Motor neuron (in vitro differentiated cells): Measurements from ENCODE around the gene SCYGR4. TPM values are rescaled to one million over a fixed set of nuclear protein-coding genes. Genes with fewer than 3 reads are reported as not detected.
A peak's percentile ranks its signal among the peaks of the same experiment; 100 is the strongest.

Source experiments
- ATAC-seq, 8 experiments: fragments of 200-7000 bp; cut with Tn5 transposase; replicated peaks in 6 of 8; 2 replicates each; pipeline ENCODE4 v1.8.0; 2021; ENCODE audit warnings: mild to moderate bottlenecking in 8 of 8, moderate library complexity in 8 of 8
- H3K27ac ChIP-seq, 2 donors: fragments of 250-450 bp; sonication (Bioruptor Pico); 2 replicates each; pipeline ENCODE4 v1.9.0; 2021; ENCODE audit warnings: antibody characterized with exemption in 2 of 2, mild to moderate bottlenecking in 2 of 2, moderate library complexity in 1 of 2
- H3K4me1 ChIP-seq, 2 donors: fragments of 250-450 bp; sonication (Bioruptor Pico); replicated peaks in 1 of 2; 2 replicates each; pipeline ENCODE4 v1.6.1; 2021; ENCODE audit warnings: antibody characterized with exemption in 2 of 2, mild to moderate bottlenecking in 2 of 2, moderate library complexity in 1 of 2
- H3K4me3 ChIP-seq, 5 donors: fragments of 250-450 bp; sonication (Bioruptor Pico); 2 replicates each; pipeline ENCODE4 v1.9.0; 2021; ENCODE audit warnings: antibody characterized with exemption in 5 of 5, mild to moderate bottlenecking in 5 of 5, moderate library complexity in 4 of 5
- WGBS, 10 experiments: fragments of 450-650 bp; shearing (Covaris generic); methylation state at CpG; one replicate each; pipeline ENCODE4 v1.0.0; 2022; 5-methylcytosine and 5-hydroxymethylcytosine counted together
- in situ Hi-C, 9 experiments: fragments of 400-800 bp; cut with MboI; loops; one replicate each; pipeline ENCODE4 v1.15.0; 2021; ENCODE audit warnings: low sequenced_read_pairs in 9 of 9, low pct_unique_long_range_greater_than_20kb in 2 of 9; ENCODE audit not compliant: unreplicated experiment in 9 of 9
- total RNA-seq, 8 experiments: library from RNA; unstranded; fragments of 300-600 nt; gene quantifications; 2 replicates each; pipeline versions ENCODE4 v1.2.3 to v1.2.4, GENCODE V29; 2022

SCYGR4 gene
- total RNA-seq, 8 experiments from 2014 or later, result 0.36 to 0.62 TPM; not detected in 6

GRCh38 chr2:227616631-227617030 lies 667 bp upstream of the SCYGR4 start:
- no peak overlapping the region for H3K27ac ChIP-seq
- H3K4me1 ChIP-seq, result peaks cover 0 to 2% of the 10 kb centered on the region in 2 donors
- in situ Hi-C loops, result no loop called here
- 7 to 80% (median 58%) methylated on average over 1 to 4 of the region's 4 CpGs for WGBS, 10 experiments
- ATAC-seq, result peak in 3 of 8 experiments; percentile 83 to 99 (median 99)
- no peak overlapping the region for H3K4me3 ChIP-seq

- Histone ChIP-seq H3K27ac (no peak overlapping the region), H3K4me1 (peaks cover 0 to 3% of the 10 kb centered on the region in 2 donors), H3K4me3 (no peak overlapping the region)
- in situ Hi-C loops, result no loop called here
- ATAC-seq, result no peak
Observed at GRCh38 chr2:227623226-227623625, 5.9 kb downstream of the SCYGR4 start.

GRCh38 chr2:227625420-227625819 lies 8.1 kb downstream of the SCYGR4 start:
- ATAC-seq, result no peak
- H3K27ac ChIP-seq, result no peak overlapping the region
- H3K4me1 ChIP-seq, result peaks cover 0 to 3% of the 10 kb centered on the region in 2 donors
- in situ Hi-C loops, result no loop called here
- no peak overlapping the region for H3K4me3 ChIP-seq
- WGBS, 10 experiments, result 13 to 77% (median 59%) methylated on average over 1 to 2 of the region's 2 CpGs

DNA sequence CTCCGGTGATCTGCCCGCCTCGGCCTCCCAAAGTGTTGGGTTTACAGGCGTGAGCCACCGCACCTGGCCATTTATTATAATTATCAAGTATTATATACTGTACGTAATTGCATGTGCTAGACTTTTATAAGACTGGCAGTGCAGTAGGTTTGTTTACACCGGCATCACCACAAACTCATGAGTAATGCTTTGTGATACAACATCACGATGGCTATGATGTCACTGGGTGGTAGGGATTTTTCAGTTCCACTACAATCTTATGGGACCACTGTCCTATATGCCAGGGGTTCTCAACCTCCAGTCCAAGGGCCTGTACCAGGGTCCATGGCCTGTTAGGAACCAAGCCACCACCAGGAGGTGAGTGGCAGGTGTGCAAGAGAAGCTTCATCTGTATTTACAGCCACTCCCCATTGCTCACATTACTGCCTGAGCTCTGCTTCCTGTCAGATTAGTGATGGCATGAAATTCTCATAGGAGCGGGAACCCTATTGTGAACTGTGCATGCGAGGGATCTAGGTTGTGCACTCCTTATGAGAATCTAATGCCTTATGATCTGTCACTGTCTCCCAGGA lies 9.4 kb downstream of the SCYGR4 start:
- Histone ChIP-seq H3K4me3 (no peak overlapping the region), H3K4me1 (peaks cover 0 to 3% of the 10 kb centered on the region in 2 donors), H3K27ac (no peak overlapping the region)
- 55 to 100% (median 92%) methylated on average over 1 to 5 of the region's 10 CpGs; no CpG with 5 or more reads in 1 of the 10 experiments for WGBS, 10 experiments
- ATAC-seq, result no peak
- in situ Hi-C loops, result no loop called here

GRCh38 chr2:227627769-227628168 lies 10.5 kb downstream of the SCYGR4 start:
- in situ Hi-C loops, result no loop called here
- Histone ChIP-seq H3K4me3 (no peak overlapping the region), H3K4me1 (peaks cover 0 to 3% of the 10 kb centered on the region in 2 donors), H3K27ac (no peak overlapping the region)
- ATAC-seq, result no peak
- WGBS, 10 experiments, result 43 to 93% (median 74%) methylated on average over 1 to 3 of the region's 3 CpGs

DNA sequence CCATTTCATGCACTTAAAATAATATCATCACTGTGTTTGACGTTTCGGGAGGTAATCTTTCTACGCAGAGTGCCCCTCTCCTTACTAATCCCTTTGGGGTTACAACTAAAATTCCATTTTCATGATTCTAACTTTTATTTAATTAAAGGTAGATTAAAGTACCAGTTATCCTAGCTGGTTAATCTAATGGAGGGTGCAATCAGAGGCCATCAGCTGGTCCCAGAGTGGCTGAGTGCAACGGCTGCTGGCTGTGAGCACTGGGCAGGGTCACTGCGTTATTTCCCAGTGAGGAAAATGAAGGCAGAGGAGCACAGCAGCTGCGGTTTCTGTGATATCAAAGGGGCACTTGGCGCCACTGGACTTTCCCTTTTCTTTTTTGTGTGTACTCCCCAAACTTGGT lies 12.1 kb downstream of the SCYGR4 start:
- no peak overlapping the region for H3K27ac ChIP-seq
- no peak for ATAC-seq
- H3K4me1 ChIP-seq, result peaks cover 0 to 3% of the 10 kb centered on the region in 2 donors
- no peak overlapping the region for H3K4me3 ChIP-seq
- in situ Hi-C loops, result no loop called here
- 51 to 97% (median 77%) methylated on average over 1 to 6 of the region's 7 CpGs; no CpG with 5 or more reads in 2 of the 10 experiments for WGBS, 10 experiments

DNA sequence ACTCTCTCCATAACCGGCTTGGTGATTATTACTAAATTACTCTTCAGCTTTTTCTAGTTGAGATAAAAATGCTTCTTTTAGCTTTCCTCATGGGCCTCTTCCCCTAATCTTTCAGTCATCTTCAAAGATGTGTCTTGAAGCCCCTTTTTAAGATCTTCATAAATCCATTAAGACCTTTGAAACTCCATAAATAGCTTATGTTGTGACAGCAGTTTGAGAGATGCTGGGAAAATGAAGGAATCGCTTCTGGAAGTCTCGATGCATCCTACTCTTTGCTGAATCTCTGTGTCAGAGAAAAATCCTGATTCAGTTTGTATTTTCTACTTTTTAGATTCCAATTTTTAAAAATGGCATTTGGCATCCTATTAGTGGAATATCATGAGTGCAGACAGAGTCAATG lies 13.0 kb downstream of the SCYGR4 start:
- no peak for ATAC-seq
- 30 to 100% (median 94%) methylated on average over 1 to 3 of the region's 3 CpGs for WGBS, 10 experiments
- in situ Hi-C loops, result no loop called here
- H3K27ac ChIP-seq, result no peak overlapping the region
- H3K4me1 ChIP-seq, result peaks cover 0 to 2% of the 10 kb centered on the region in 2 donors
- H3K4me3 ChIP-seq, result no peak overlapping the region

DNA sequence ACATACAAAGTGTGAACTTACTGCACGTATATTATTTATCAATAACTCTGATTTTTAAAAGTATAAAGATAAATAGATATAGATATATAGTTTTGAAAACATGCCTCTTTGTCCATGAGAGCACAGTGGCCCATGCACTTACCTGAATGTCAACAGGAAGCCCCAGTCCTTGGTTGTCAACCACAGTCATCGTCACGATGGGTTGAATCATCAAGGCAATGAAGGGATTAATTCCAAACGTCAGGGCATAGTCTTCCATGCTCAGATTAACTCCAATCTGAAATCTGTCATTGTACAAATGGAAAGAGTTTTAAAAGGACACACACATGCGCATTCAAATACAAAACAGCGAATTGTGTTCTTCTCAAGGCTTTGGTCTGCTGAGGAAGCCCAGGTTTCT lies 15.5 kb downstream of the SCYGR4 start:
- ATAC-seq, result no peak
- H3K4me3 ChIP-seq, result no peak overlapping the region
- 24 to 94% (median 83%) methylated on average over 1 to 6 of the region's 6 CpGs for WGBS, 10 experiments
- in situ Hi-C loops, result no loop called here
- H3K4me1 ChIP-seq, result no peaks in the 10 kb centered on the region
- H3K27ac ChIP-seq, result no peak overlapping the region

GRCh38 chr2:227634201-227634600 lies 16.9 kb downstream of the SCYGR4 start:
- Histone ChIP-seq H3K4me3 (no peak overlapping the region), H3K4me1 (no peaks in the 10 kb centered on the region), H3K27ac (no peak overlapping the region)
- no peak for ATAC-seq
- in situ Hi-C loops, result no loop called here
- WGBS, 10 experiments, result 17 to 100% (median 82%) methylated on average over 1 to 3 of the region's 3 CpGs

GRCh38 chr2:227642656-227643055 lies 25.4 kb downstream of the SCYGR4 start:
- Histone ChIP-seq H3K27ac (no peak overlapping the region), H3K4me3 (no peak overlapping the region), H3K4me1 (no peaks in the 10 kb centered on the region)
- in situ Hi-C loops, result no loop called here
- WGBS, 10 experiments, result 0 to 62% (median 24%) methylated on average over 1 to 2 of the region's 2 CpGs; no CpG with 5 or more reads in 2 of the 10 experiments
- ATAC-seq, result no peak

DNA sequence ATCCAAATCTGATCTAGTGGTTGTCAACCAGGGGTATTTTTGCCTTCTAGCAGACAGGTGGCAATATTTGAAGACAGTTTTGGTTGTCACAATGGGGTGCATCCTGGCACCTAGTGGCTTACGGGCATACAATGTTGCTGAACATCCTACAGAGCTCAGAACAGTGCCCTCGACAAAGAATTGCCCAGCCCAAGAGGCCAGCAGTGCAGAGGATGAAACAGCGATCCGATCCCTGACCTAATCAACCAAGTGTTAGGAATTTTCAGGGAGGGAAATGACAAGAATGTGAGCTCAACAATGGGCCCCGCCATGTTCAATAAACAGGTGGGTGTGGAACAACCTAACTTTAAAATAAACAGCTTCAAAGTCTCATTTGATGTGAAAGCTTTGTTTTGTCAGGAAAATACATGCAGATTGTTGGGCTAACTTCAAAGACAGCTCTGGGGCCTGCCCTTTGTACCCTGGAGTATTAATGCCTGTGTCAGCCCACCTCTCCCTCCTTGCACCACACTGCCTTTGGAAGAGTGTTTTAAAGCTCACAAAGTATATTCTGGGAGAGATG lies 26.8 kb downstream of the SCYGR4 start:
- ATAC-seq, result no peak
- WGBS, 10 experiments, result 21 to 100% (median 83%) methylated on average over 1 to 4 of the region's 5 CpGs; no CpG with 5 or more reads in 3 of the 10 experiments
- in situ Hi-C loops, result no loop called here
- Histone ChIP-seq H3K27ac (no peak overlapping the region), H3K4me1 (no peaks in the 10 kb centered on the region), H3K4me3 (no peak overlapping the region)

DNA sequence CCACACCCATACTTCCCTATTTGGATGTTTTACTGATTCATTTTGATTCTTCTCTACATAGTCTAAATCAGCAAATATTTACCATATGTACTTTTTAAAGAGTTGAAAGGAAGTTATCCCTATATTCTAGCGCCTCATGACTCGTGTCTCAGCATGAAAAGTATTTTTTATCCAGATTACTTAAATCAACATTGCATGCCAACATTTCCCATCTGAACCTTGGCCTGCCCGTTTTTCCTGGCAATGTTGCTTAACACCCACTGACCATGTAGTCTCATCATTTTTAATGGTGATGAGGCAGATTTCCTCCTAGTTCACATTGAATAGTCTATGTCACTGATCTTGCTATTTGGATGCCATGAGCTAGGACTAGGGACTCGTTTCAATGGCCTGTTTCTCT lies 36.1 kb downstream of the SCYGR4 start:
- ATAC-seq, result peak in 3 of 8 experiments; percentile 49 to 78 (median 53)
- in situ Hi-C loops, result loop anchor here in 3 of 9 experiments (10.0 to 25.0 kb wide), 3 partner anchors 109 to 249 kb away; partner anchors contain the start of gene DAW1 (in 1 of the 3)
- WGBS, 10 experiments, result 0 to 92% (median 59%) methylated on average over 1 to 4 of the region's 4 CpGs
- Histone ChIP-seq H3K4me1 (peaks cover 0 to 8% of the 10 kb centered on the region in 2 donors), H3K27ac (no peak overlapping the region), H3K4me3 (no peak overlapping the region)

DNA sequence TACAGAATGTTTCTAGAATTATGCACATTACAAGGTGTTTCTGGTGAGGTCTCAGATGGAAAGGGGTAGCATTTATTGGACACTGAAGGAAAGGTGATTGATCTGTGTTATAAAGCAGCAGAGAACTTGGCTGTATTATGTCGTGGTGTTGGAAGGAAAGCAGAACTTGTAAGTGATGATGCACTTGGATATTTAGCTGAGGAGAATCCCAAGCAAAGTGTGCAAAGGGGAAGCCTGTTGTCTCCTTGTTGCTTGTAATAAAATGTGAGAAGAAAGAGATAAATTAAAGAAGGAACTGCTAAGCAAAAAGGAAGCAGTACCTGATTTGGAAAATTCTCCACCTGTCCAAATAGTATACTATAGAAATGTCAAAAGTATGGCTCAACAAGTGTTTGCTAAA lies 37.1 kb downstream of the SCYGR4 start:
- 0 to 100% (median 60%) methylated on average over 1 of the region's 1 CpG; no CpG with 5 or more reads in 5 of the 10 experiments for WGBS, 10 experiments
- H3K4me3 ChIP-seq, result no peak overlapping the region
- in situ Hi-C loops, result loop anchor here in 3 of 9 experiments (10.0 to 25.0 kb wide), 3 partner anchors 108 to 250 kb away; partner anchors contain the start of gene DAW1 (in 1 of the 3)
- ATAC-seq, result no peak
- H3K27ac ChIP-seq, result no peak overlapping the region
- H3K4me1 ChIP-seq, result peaks cover 0 to 8% of the 10 kb centered on the region in 2 donors
